HG03175 (cell line): ENCODE results near the gene GPANK1.

Experiments used
- ATAC-seq: cut with Tn5 transposase; IDR thresholded peaks from one replicate; pipeline ENCODE4 v1.9.1; 2021; ENCODE audit warnings: mild to moderate bottlenecking, moderate library complexity; ENCODE audit not compliant: unreplicated experiment

GPANK1 gene

GRCh38 chr6:31691564-31692108 is 26.8 kb upstream of the GPANK1 start:
- no peak for ATAC-seq

GRCh38 chr6:31691078-31691463 is 26.3 kb upstream of the GPANK1 start:
- no peak for ATAC-seq

GRCh38 chr6:31690231-31691077 is 25.7 kb upstream of the GPANK1 start:
- ATAC-seq: no peak

- no peak for ATAC-seq
Measured at GRCh38 chr6:31689249-31690110, 24.7 kb upstream of the GPANK1 start.

GRCh38 chr6:31687860-31688693 is 23.3 kb upstream of the GPANK1 start:
- no peak for ATAC-seq

GRCh38 chr6:31687321-31687720 is 22.5 kb upstream of the GPANK1 start:
- ATAC-seq: no peak

- ATAC-seq: no peak
Measured at GRCh38 chr6:31686483-31686882, 21.7 kb upstream of the GPANK1 start.

- no peak for ATAC-seq
Measured at GRCh38 chr6:31683591-31683990, 18.8 kb upstream of the GPANK1 start.

GRCh38 chr6:31681135-31681671 is 16.4 kb upstream of the GPANK1 start:
- peak; percentile 31 for ATAC-seq

- peak; percentile 41 for ATAC-seq
Measured at GRCh38 chr6:31680226-31681134, 15.7 kb upstream of the GPANK1 start, which contains the start of gene LY6G5C. Gene LY6G5C (minus strand): TSS chr6:31681067. CDS start chr6:31680373, 694 bp downstream.

GRCh38 chr6:31677955-31678354 is 13.2 kb upstream of the GPANK1 start:
- ATAC-seq: no peak

GRCh38 chr6:31676904-31677303 is 12.1 kb upstream of the GPANK1 start:
- no peak for ATAC-seq

- ATAC-seq: no peak
Measured at GRCh38 chr6:31676322-31676903, 11.6 kb upstream of the GPANK1 start.

- no peak for ATAC-seq
Measured at GRCh38 chr6:31669676-31670075, 4.9 kb upstream of the GPANK1 start, which contains the start of gene LY6G5B. Gene LY6G5B (plus strand): TSS chr6:31669976. CDS start chr6:31670951, 975 bp downstream.

- no peak for ATAC-seq
Measured at GRCh38 chr6:31666337-31666965, 1.7 kb upstream of the GPANK1 start.

- ATAC-seq: peak; percentile 82
Measured at GRCh38 chr6:31665501-31666336, 922 bp upstream of the GPANK1 start, which contains the start of gene CSNK2B. Gene CSNK2B (plus strand): TSS chr6:31666080. CDS start chr6:31666832, 752 bp downstream.
